Activated T-helper 1 cell treated with anti-CD3 and anti-CD28 coated beads, Interleukin-12 subunit alpha, Interleukin-12 subunit beta, Interleukin-2, Interleukin-4 antibody, amounts not matched to agents 30 ng/mL and 10 ng/mL and 1 ng/mL, durations not matched to agents 14 hours and 24 hours and 36 hours (primary cell): ENCODE results near the gene OTUD3. TPM values are rescaled to one million over a fixed set of nuclear protein-coding genes. Genes with fewer than 3 reads are reported as not detected.

Experiments
- DNase-seq: peaks from one replicate; pipeline ENCODE4 v3.0.0; 2021; ENCODE audit warnings: low spot score
- H3K27ac Mint-ChIP-seq: one replicate; pipeline ENCODE4 v1.8.0; 2021; ENCODE audit warnings: mild to moderate bottlenecking, mixed read lengths
- H3K27me3 Mint-ChIP-seq: one replicate; pipeline ENCODE4 v1.8.0; 2022; ENCODE audit warnings: mild to moderate bottlenecking, moderate library complexity, mixed read lengths; ENCODE audit not compliant: insufficient read depth
- H3K36me3 Mint-ChIP-seq: one replicate; pipeline ENCODE4 v1.8.0; 2021; ENCODE audit warnings: low read depth, mixed read lengths
- H3K4me1 Mint-ChIP-seq: one replicate; pipeline ENCODE4 v1.8.0; 2021; ENCODE audit warnings: low read depth, mixed read lengths
- H3K4me3 Mint-ChIP-seq: one replicate; pipeline ENCODE4 v1.8.0; 2021; ENCODE audit warnings: mild to moderate bottlenecking, moderate library complexity, mixed read lengths
- H3K9me3 Mint-ChIP-seq: one replicate; pipeline ENCODE4 v1.8.0; 2021; ENCODE audit warnings: mixed read lengths
- intact Hi-C: fragments of 100-400 bp; cut with micrococcal nuclease; formaldehyde crosslinking; loops from one replicate; pipeline ENCODE4 v1.15.1; 2024
- total RNA-seq: library from RNA; stranded (reverse); gene quantifications from 2 replicates; pipeline ENCODE4 v1.2.3, GENCODE V29; 2022

OTUD3 gene
- total RNA-seq, 1 donor from 2014 or later: 16.1 TPM

DNA sequence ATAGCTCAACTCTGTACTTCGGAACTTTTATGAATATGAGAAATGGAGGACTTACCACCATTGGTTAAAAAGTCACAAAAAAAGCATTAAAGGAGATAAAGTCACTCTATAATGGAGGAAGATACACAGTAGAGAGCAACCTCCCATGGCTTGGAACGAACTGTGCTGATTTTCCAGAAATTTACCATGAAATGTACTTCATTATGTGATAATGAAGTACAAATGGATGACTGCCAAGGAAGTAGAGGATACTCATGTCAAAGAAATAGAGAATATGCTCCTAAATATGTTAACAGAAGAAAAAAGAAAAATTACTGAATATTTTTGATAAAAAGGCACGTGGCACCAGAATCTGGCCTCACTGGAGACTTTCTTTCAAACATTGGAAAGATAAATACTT lies 64.8 kb downstream of the OTUD3 start:
- no peak for DNase-seq
- no peaks in the 10 kb centered on the region for H3K9me3 Mint-ChIP-seq
- no peak overlapping the region for H3K4me3 Mint-ChIP-seq
- intact Hi-C loops: no loop called here
- H3K36me3 Mint-ChIP-seq: no peaks in the 10 kb centered on the region
- peaks cover 5% of the 10 kb centered on the region for H3K27me3 Mint-ChIP-seq
- no peaks in the 10 kb centered on the region for H3K4me1 Mint-ChIP-seq
- no peak overlapping the region for H3K27ac Mint-ChIP-seq

DNA sequence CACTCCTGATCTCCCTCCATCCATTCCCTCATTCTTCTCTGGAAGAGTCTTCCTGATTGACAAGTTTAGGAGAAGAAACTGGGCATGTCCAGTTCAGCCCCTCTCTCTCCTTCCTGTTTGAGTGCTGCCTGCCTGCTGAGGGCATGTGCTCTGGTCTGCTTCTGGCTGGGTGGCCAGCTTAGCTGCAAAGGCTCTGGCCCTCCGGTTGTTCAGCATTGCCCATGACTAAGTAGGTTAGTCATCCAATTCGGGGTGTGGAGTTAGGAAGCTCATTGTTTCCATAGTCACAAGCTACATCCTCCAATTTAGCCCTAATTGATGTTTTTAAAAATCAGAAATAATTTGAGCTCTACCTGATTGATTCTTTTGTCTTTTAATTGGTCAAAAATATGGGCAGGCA lies 66.8 kb downstream of the OTUD3 start:
- intact Hi-C loops: no loop called here
- no peaks in the 10 kb centered on the region for H3K36me3 Mint-ChIP-seq
- H3K4me3 Mint-ChIP-seq: no peak overlapping the region
- H3K27me3 Mint-ChIP-seq: peaks cover 12% of the 10 kb centered on the region
- no peak for DNase-seq
- no peaks in the 10 kb centered on the region for H3K4me1 Mint-ChIP-seq
- H3K9me3 Mint-ChIP-seq: no peaks in the 10 kb centered on the region
- H3K27ac Mint-ChIP-seq: no peak overlapping the region

DNA sequence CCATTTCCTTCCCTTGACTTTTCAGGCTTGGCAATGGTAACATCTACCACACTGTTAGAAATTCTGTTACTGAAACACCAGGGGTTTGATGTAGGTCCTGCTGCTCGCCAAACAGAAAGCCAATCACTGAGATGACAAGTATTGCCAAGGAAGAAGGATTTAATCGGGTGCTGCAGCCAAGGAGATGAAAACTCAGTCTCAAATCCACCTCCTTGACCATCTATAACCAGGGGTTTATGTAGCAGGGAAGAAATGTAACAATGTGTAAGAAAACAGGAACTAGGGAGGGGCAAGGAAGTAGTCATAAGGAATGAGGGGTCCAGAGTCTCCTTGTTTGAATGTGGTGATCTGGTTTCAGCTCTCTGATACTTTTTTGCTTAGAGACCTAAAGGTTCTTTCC lies 71.9 kb downstream of the OTUD3 start:
- intact Hi-C loops: no loop called here
- H3K27ac Mint-ChIP-seq: no peak overlapping the region
- no peaks in the 10 kb centered on the region for H3K9me3 Mint-ChIP-seq
- no peaks in the 10 kb centered on the region for H3K36me3 Mint-ChIP-seq
- H3K4me3 Mint-ChIP-seq: no peak overlapping the region
- DNase-seq: no peak
- H3K4me1 Mint-ChIP-seq: no peaks in the 10 kb centered on the region
- peaks cover 7% of the 10 kb centered on the region for H3K27me3 Mint-ChIP-seq

DNA sequence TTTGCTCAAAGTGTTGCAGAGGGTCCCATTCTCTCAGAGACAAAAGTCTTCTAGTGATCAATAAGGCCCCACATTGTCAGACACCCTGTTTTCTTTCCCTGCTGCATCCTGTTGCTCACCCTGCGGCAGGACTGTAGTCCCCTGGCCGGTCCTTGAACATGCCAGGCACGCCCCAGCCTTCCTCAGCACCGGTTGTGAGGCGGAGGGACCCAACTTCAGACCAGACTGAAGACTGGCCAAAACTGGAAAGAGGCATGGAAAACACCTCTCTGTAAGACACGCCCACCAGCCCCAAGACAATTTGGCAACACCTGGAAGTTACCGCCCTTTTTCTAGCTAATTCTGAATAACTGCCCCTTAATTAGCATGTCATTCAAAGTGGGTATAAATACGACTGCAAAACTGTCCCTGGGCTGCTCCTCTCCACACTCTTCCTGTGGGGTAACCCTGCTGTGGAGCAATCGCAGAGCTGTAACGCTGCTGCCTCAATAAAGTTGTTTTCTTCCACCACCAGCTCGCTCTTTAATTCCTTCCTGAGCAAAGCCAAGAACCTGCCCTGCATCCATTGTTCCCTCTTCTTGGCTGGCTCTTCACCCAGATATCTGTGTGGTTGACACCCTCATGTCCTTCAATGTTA lies 73.5 kb downstream of the OTUD3 start:
- intact Hi-C loops: no loop called here
- H3K4me1 Mint-ChIP-seq: no peaks in the 10 kb centered on the region
- no peak overlapping the region for H3K4me3 Mint-ChIP-seq
- no peak overlapping the region for H3K27ac Mint-ChIP-seq
- no peaks in the 10 kb centered on the region for H3K36me3 Mint-ChIP-seq
- peaks cover 7% of the 10 kb centered on the region for H3K27me3 Mint-ChIP-seq
- no peak for DNase-seq
- H3K9me3 Mint-ChIP-seq: no peaks in the 10 kb centered on the region

DNA sequence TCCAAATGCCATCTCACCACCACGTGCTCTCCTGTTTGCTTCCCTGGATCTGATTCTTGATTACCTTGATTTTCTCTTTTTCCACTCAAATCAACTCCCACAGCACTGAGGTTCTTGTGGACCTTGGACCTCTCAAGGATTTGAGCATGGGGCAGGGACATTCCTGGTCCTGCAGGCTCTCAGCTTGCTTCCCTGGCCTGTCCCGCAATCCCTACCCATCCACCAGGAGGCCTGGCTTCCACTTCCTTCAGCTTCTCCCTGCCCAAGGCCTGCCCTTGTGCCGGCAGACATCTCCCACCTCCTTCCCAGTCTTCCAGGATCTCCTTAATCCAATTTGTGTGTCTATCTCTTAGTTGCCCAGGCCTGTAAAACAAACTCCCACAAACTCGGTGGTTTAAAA lies 75.6 kb downstream of the OTUD3 start:
- peaks cover 7% of the 10 kb centered on the region for H3K27me3 Mint-ChIP-seq
- no peaks in the 10 kb centered on the region for H3K4me1 Mint-ChIP-seq
- H3K27ac Mint-ChIP-seq: no peak overlapping the region
- no peaks in the 10 kb centered on the region for H3K36me3 Mint-ChIP-seq
- no peaks in the 10 kb centered on the region for H3K9me3 Mint-ChIP-seq
- intact Hi-C loops: no loop called here
- H3K4me3 Mint-ChIP-seq: no peak overlapping the region
- no peak for DNase-seq

DNA sequence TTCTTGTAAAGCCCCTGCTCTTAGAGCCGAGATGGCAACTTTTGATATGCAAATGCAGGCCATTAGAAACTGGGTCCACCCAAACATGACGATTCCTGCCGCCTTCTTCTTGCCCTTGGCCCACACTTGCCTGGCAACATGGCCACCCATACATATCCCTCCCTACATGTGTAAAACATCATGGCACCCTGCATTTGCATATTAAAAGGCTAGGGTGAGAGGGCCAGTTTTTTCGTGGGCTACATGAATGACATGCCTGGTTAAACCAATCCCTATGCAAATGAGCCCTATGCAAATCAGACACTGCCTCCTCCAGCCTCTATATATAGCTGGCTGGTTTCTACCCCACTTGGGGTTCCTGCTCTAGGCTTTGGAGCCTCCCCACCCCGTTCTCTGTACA lies 78.4 kb downstream of the OTUD3 start:
- Mint-ChIP-seq H3K9me3 (no peaks in the 10 kb centered on the region), H3K4me1 (no peaks in the 10 kb centered on the region), H3K36me3 (no peaks in the 10 kb centered on the region), H3K27ac (no peak overlapping the region), H3K27me3 (no peaks in the 10 kb centered on the region), H3K4me3 (no peak overlapping the region)
- DNase-seq: no peak
- intact Hi-C loops: no loop called here

Other genes with a start within 250 kb of the OTUD3 start
- gene NBL1, start 238.1 kb upstream of the OTUD3 start, total RNA-seq: 53.0 and 55.5 TPM in 2 replicates
- gene HTR6, start 217.5 kb upstream of the OTUD3 start, total RNA-seq: not detected in 2 replicates
- gene TMCO4, start 82.5 kb upstream of the OTUD3 start, total RNA-seq: 14.0 and 15.1 TPM in 2 replicates
- gene RNF186, start 67.1 kb upstream of the OTUD3 start, total RNA-seq: not detected in 2 replicates
- gene PLA2G2E, start 41.2 kb downstream of the OTUD3 start, total RNA-seq: not detected in 2 replicates
- gene PLA2G2A, start 97.2 kb downstream of the OTUD3 start, total RNA-seq: not detected in 2 replicates
- gene PLA2G5, start 187.8 kb downstream of the OTUD3 start, total RNA-seq: not detected in 2 replicates
- gene PLA2G2D, start 237.1 kb downstream of the OTUD3 start, total RNA-seq: not detected in 2 replicates